Smooth muscle cell (in vitro differentiated cells): ENCODE results near the gene SLAMF7. TPM values are rescaled to one million over a fixed set of nuclear protein-coding genes. Genes with fewer than 3 reads are reported as not detected.

Experiments
- DNase-seq: peaks from one replicate; lab custom pipeline; 2025; ENCODE audit not compliant: unreplicated experiment; lab: John Stamatoyannopoulos, UW
- H2AFZ ChIP-seq: fragments of 200-600 bp; sonication (generic); 2 replicates; pipeline ENCODE4 v1.6.0; 2016; ENCODE audit warnings: antibody characterized with exemption, low read depth, mild to moderate bottlenecking
- H3F3A ChIP-seq: fragments of 200-600 bp; sonication (generic); 2 replicates; pipeline ENCODE4 v1.6.0; 2017; ENCODE audit warnings: antibody characterized with exemption, low read depth
- H3K27ac ChIP-seq: fragments of 200-600 bp; sonication (generic); 2 replicates; pipeline ENCODE4 v1.5.1; 2016; ENCODE audit warnings: low read depth, mild to moderate bottlenecking
- H3K27me3 ChIP-seq: fragments of 200-600 bp; sonication (generic); 2 replicates; pipeline ENCODE4 v1.6.1; 2016; ENCODE audit warnings: low read depth, mild to moderate bottlenecking
- H3K36me3 ChIP-seq: fragments of 200-600 bp; sonication (generic); 2 replicates; pipeline ENCODE4 v1.5.1; 2016; ENCODE audit warnings: low read depth
- H3K4me1 ChIP-seq: fragments of 200-600 bp; sonication (generic); 2 replicates; pipeline ENCODE4 v1.5.1; 2016; ENCODE audit warnings: low read depth
- H3K4me2 ChIP-seq: fragments of 200-600 bp; sonication (generic); 2 replicates; pipeline ENCODE4 v1.6.0; 2016; ENCODE audit warnings: mild to moderate bottlenecking
- H3K4me3 ChIP-seq: fragments of 200-600 bp; sonication (generic); 2 replicates; pipeline ENCODE4 v1.5.1; 2016; ENCODE audit warnings: mild to moderate bottlenecking
- H3K79me2 ChIP-seq: fragments of 200-600 bp; sonication (generic); 2 replicates; pipeline ENCODE4 v1.6.0; 2016; ENCODE audit warnings: low read depth, mild to moderate bottlenecking
- H3K9ac ChIP-seq: fragments of 200-600 bp; sonication (generic); 2 replicates; pipeline ENCODE4 v1.6.0; 2016; ENCODE audit warnings: low read depth
- H3K9me3 ChIP-seq: fragments of 200-600 bp; sonication (generic); replicated peaks from 2 replicates; pipeline ENCODE4 v1.5.1; 2016; ENCODE audit warnings: low read depth
- H4K20me1 ChIP-seq: fragments of 200-600 bp; sonication (generic); 2 replicates; pipeline ENCODE4 v1.6.0; 2016; ENCODE audit warnings: low read depth
- WGBS: methylation state at CpG from one replicate; pipeline ENCODE4 v1.1.7; 2016; ENCODE audit warnings: low lambda C conversion rate; 5-methylcytosine and 5-hydroxymethylcytosine counted together
- polyA plus RNA-seq: library from polyadenylated mRNA; unstranded; fragments of >200 nt; fragmentation: Nextera tagmentation; extraction: Ambion mirVana; gene quantifications from 2 replicates; pipeline ENCODE4 v1.2.1, GENCODE V29; 2016
- total RNA-seq: library from RNA; depleted of rRNA; stranded (reverse); fragments of >200 nt; gene quantifications from 2 replicates; pipeline ENCODE4 v1.2.3, GENCODE V29; 2014
- TF ChIP-seq, protein P1 (sequence below): fragments of 200-600 bp; sonication (generic); IDR thresholded peaks from 2 replicates; pipeline ENCODE4 v1.5.1; 2017; ENCODE audit warnings: borderline replicate concordance, mild to moderate bottlenecking, antibody characterized with exemption; ENCODE audit not compliant: insufficient read depth, poor library complexity, severe bottlenecking

Gene SLAMF7
- total and polyA plus RNA-seq, 2 experiments from 2014 or later: not detected

DNA sequence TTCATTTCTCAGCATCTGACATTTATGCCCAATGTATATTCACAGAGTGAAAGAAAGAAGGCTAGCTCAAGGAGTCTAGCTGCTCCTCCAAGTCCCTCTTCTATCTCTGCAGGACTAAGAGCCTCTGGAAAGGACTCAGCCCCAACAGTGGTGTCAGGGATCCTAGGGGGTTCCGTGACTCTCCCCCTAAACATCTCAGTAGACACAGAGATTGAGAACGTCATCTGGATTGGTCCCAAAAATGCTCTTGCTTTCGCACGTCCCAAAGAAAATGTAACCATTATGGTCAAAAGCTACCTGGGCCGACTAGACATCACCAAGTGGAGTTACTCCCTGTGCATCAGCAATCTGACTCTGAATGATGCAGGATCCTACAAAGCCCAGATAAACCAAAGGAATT is 60.6 kb downstream of the SLAMF7 start:
- Histone ChIP-seq H4K20me1 (no peaks in the 10 kb centered on the region), H3K4me3 (no peak overlapping the region), H3F3A (no peaks in the 10 kb centered on the region), H3K4me2 (no peak overlapping the region), H3K36me3 (no peaks in the 10 kb centered on the region), H3K27me3 (no peaks in the 10 kb centered on the region), H3K79me2 (no peaks in the 10 kb centered on the region), H2AFZ (no peak overlapping the region), H3K4me1 (no peaks in the 10 kb centered on the region), H3K9ac (no peak overlapping the region), H3K27ac (no peak overlapping the region), H3K9me3 (no peaks in the 10 kb centered on the region)
- DNase-seq: no peak
- TF ChIP-seq, protein P1, sequence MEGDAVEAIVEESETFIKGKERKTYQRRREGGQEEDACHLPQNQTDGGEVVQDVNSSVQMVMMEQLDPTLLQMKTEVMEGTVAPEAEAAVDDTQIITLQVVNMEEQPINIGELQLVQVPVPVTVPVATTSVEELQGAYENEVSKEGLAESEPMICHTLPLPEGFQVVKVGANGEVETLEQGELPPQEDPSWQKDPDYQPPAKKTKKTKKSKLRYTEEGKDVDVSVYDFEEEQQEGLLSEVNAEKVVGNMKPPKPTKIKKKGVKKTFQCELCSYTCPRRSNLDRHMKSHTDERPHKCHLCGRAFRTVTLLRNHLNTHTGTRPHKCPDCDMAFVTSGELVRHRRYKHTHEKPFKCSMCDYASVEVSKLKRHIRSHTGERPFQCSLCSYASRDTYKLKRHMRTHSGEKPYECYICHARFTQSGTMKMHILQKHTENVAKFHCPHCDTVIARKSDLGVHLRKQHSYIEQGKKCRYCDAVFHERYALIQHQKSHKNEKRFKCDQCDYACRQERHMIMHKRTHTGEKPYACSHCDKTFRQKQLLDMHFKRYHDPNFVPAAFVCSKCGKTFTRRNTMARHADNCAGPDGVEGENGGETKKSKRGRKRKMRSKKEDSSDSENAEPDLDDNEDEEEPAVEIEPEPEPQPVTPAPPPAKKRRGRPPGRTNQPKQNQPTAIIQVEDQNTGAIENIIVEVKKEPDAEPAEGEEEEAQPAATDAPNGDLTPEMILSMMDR: no peak
- 92% methylated on average over 5 of the region's 5 CpGs for WGBS

DNA sequence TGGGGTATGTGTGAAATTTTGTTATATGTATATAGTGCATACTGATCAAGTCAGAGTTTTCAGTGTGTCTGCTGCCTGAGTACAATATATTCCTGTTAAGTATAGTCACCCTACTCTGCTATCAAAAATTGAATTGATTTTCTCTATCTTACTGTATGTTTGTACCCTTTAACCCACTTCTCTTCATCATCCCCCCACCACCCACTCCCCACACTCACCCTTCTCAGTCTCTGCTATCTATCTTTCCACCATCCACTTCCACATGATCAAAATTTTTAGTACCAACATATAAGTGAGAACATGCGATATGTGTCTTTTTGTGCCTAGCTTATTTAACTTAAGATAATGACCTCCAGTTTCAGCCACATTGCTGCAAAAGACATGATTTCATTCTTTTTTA is 61.1 kb downstream of the SLAMF7 start:
- Histone ChIP-seq H3K79me2 (no peaks in the 10 kb centered on the region), H3F3A (no peaks in the 10 kb centered on the region), H3K27ac (no peak overlapping the region), H3K9ac (no peak overlapping the region), H2AFZ (no peak overlapping the region), H3K4me2 (no peak overlapping the region), H3K4me3 (no peak overlapping the region), H3K4me1 (no peaks in the 10 kb centered on the region), H3K27me3 (no peaks in the 10 kb centered on the region), H4K20me1 (no peaks in the 10 kb centered on the region), H3K9me3 (no peaks in the 10 kb centered on the region), H3K36me3 (no peaks in the 10 kb centered on the region)
- TF ChIP-seq, protein P1: no peak
- 97% methylated on average over 1 of the region's 1 CpG for WGBS
- DNase-seq: no peak

DNA sequence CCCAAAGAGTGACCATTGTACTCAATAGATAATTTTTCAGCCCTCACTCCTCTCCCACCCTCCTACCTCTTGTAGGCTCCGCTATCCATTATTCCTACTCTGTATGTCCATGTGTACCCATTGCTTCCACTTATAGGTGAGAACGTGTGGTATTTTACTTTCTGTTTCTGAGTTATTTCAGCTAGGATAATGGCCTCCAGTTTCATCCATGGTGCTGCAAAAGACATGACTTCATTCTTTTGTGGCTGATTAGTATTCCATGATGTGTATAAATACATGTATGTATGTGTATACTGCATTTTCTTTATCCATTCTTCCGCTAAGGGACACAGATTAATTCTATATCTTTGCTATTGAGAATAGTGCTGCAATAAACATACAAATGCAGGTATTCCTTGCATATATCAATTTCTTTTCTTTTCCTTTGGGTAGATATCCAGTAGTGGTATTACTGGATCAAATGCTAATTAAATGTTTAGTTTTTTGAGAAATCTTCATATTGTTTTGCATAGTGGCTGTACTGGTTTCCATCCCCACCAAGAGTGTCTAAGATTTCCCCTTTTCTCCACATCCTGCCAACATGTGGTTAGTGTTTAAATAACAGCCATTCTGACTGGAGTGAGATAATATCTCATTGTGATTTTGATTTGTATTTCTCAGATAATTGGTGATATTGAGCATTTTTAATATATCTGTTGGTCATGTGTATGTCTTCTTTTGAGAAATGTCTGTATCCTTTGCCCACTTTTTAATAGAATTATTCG is 61.8 kb downstream of the SLAMF7 start:
- H3K9me3 ChIP-seq: no peaks in the 10 kb centered on the region
- no peak overlapping the region for H3K4me2 ChIP-seq
- H3K4me3 ChIP-seq: no peak overlapping the region
- WGBS: 56% methylated on average over 4 of the region's 4 CpGs
- no peaks in the 10 kb centered on the region for H3K4me1 ChIP-seq
- no peaks in the 10 kb centered on the region for H4K20me1 ChIP-seq
- no peaks in the 10 kb centered on the region for H3K36me3 ChIP-seq
- no peaks in the 10 kb centered on the region for H3F3A ChIP-seq
- H3K9ac ChIP-seq: no peak overlapping the region
- no peaks in the 10 kb centered on the region for H3K79me2 ChIP-seq
- DNase-seq: no peak
- no peak overlapping the region for H2AFZ ChIP-seq
- no peak overlapping the region for H3K27ac ChIP-seq
- TF ChIP-seq, protein P1: no peak
- no peaks in the 10 kb centered on the region for H3K27me3 ChIP-seq
